Activated CD8-positive, alpha-beta T cell treated with anti-CD3 and anti-CD28 coated beads for 36 hours (primary cell): Measurements from ENCODE around the gene SLC8A1. TPM values are rescaled to one million over a fixed set of nuclear protein-coding genes. Genes with fewer than 3 reads are reported as not detected.

ENCODE experiments used
- ATAC-seq: fragments of 200-7000 bp; cut with Tn5 transposase; one replicate; pipeline ENCODE4 v1.10.0; 2021; ENCODE audit warnings: mild to moderate bottlenecking, moderate library complexity
- CTCF ChIA-PET: fragments of 350-600 bp; sonication (Branson Sonifier 250); formaldehyde crosslinking; loops from one replicate; lab custom pipeline; 2021; ENCODE audit warnings: antibody characterized with exemption; lab: Charles Lee
- POLR2A ChIA-PET: fragments of 350-600 bp; sonication (Branson Sonifier 250); formaldehyde crosslinking; loops from one replicate; lab custom pipeline; 2021; ENCODE audit warnings: antibody characterized with exemption; lab: Charles Lee
- DNase-seq: peaks from one replicate; pipeline ENCODE4 v3.0.0-alpha.2; 2020
- H3K27ac Mint-ChIP-seq: one replicate; pipeline ENCODE4 v1.8.0; 2021; ENCODE audit warnings: mild to moderate bottlenecking, mixed read lengths
- H3K27me3 Mint-ChIP-seq: one replicate; pipeline ENCODE4 v1.8.0; 2021; ENCODE audit warnings: mixed read lengths
- H3K36me3 Mint-ChIP-seq: one replicate; pipeline ENCODE4 v1.8.0; 2021; ENCODE audit warnings: low read depth, mixed read lengths
- H3K4me1 Mint-ChIP-seq: one replicate; pipeline ENCODE4 v1.8.0; 2021; ENCODE audit warnings: low read depth, mixed read lengths
- H3K4me3 Mint-ChIP-seq: one replicate; pipeline ENCODE4 v1.8.0; 2021; ENCODE audit warnings: mild to moderate bottlenecking, moderate library complexity, mixed read lengths
- H3K9me3 Mint-ChIP-seq: one replicate; pipeline ENCODE4 v1.8.0; 2021; ENCODE audit warnings: mixed read lengths
- CTCF ChIP-seq: fragments of 200-600 bp; IDR thresholded peaks from one replicate; pipeline ENCODE4 v1.8.0; 2022; ENCODE audit warnings: antibody characterized with exemption, mild to moderate bottlenecking
- intact Hi-C: fragments of 100-400 bp; cut with micrococcal nuclease; formaldehyde crosslinking; loops from one replicate; pipeline ENCODE4 v1.10.0; 2022
- total RNA-seq, 2 experiments: library from RNA; stranded (reverse); gene quantifications; one replicate each; pipeline ENCODE4 v1.2.3, GENCODE V29; 2021

The SLC8A1 gene
- total RNA-seq, 2 experiments from 2014 or later = 0.23 to 0.34 TPM

- Mint-ChIP-seq H3K27ac (no peak overlapping the region), H3K4me3 (no peak overlapping the region), H3K9me3 (peaks cover 14% of the 10 kb centered on the region), H3K27me3 (no peaks in the 10 kb centered on the region), H3K36me3 (no peaks in the 10 kb centered on the region), H3K4me1 (no peaks in the 10 kb centered on the region)
- POLR2A ChIA-PET = no interaction called here
- ATAC-seq (no peak), DNase-seq (no peak)
- CTCF ChIA-PET = no interaction called here
- TF ChIP-seq CTCF = no peak
- intact Hi-C loops = no loop called here
Measured at GRCh38 chr2:40384714-40385113, 67.2 kb downstream of the SLC8A1 start.

GRCh38 chr2:40384233-40384632 is 67.7 kb downstream of the SLC8A1 start:
- Mint-ChIP-seq H3K9me3 (peaks cover 14% of the 10 kb centered on the region), H3K27ac (no peak overlapping the region), H3K27me3 (no peaks in the 10 kb centered on the region), H3K36me3 (no peaks in the 10 kb centered on the region), H3K4me3 (no peak overlapping the region), H3K4me1 (no peaks in the 10 kb centered on the region)
- ChIA-PET CTCF (no interaction called here), POLR2A (no interaction called here)
- ATAC-seq = no peak
- intact Hi-C loops = no loop called here
- no peak for DNase-seq
- no peak for TF ChIP-seq CTCF

- Mint-ChIP-seq H3K27me3 (no peaks in the 10 kb centered on the region), H3K4me3 (no peak overlapping the region), H3K36me3 (no peaks in the 10 kb centered on the region), H3K4me1 (no peaks in the 10 kb centered on the region), H3K9me3 (peaks cover 14% of the 10 kb centered on the region), H3K27ac (no peak overlapping the region)
- ATAC-seq (no peak), DNase-seq (no peak)
- POLR2A ChIA-PET = no interaction called here
- no peak for TF ChIP-seq CTCF
- intact Hi-C loops = no loop called here
- CTCF ChIA-PET = no interaction called here
Measured at GRCh38 chr2:40380721-40381120, 71.2 kb downstream of the SLC8A1 start.

GRCh38 chr2:40380041-40380440 is 71.8 kb downstream of the SLC8A1 start:
- no peak for TF ChIP-seq CTCF
- POLR2A ChIA-PET = no interaction called here
- H3K27ac Mint-ChIP-seq = no peak overlapping the region

GRCh38 chr2:40374543-40375240 is 77.2 kb downstream of the SLC8A1 start:
- DNase-seq (no peak), ATAC-seq (no peak)
- ChIA-PET CTCF (no interaction called here), POLR2A (no interaction called here)
- Mint-ChIP-seq H3K9me3 (no peaks in the 10 kb centered on the region), H3K4me3 (no peak overlapping the region), H3K4me1 (no peaks in the 10 kb centered on the region), H3K27ac (no peak overlapping the region), H3K36me3 (no peaks in the 10 kb centered on the region), H3K27me3 (no peaks in the 10 kb centered on the region)
- TF ChIP-seq CTCF = no peak
- intact Hi-C loops = no loop called here

More at GRCh38 chr2:40380041-40380440, 71.8 kb downstream of the SLC8A1 start:
- no peak for ATAC-seq
- no peaks in the 10 kb centered on the region for H3K36me3 Mint-ChIP-seq
- CTCF ChIA-PET = no interaction called here
- intact Hi-C loops = no loop called here
- no peaks in the 10 kb centered on the region for H3K4me1 Mint-ChIP-seq
- no peak for DNase-seq
- H3K27me3 Mint-ChIP-seq = no peaks in the 10 kb centered on the region
- no peak overlapping the region for H3K4me3 Mint-ChIP-seq
- H3K9me3 Mint-ChIP-seq = peaks cover 14% of the 10 kb centered on the region
